Measurements from ENCODE around the gene NIT2. TPM values are rescaled to one million over a fixed set of nuclear protein-coding genes. Genes with fewer than 3 reads are reported as not detected.
"Not testable (repeated sequence)": the region's sequence is repeated elsewhere in the genome, so short reads cannot be mapped to it uniquely, and the experiment has no call there.

NIT2 gene
- total RNA-seq, 2 donors from 2014 or later: 45.3 to 60.1 TPM

DNA sequence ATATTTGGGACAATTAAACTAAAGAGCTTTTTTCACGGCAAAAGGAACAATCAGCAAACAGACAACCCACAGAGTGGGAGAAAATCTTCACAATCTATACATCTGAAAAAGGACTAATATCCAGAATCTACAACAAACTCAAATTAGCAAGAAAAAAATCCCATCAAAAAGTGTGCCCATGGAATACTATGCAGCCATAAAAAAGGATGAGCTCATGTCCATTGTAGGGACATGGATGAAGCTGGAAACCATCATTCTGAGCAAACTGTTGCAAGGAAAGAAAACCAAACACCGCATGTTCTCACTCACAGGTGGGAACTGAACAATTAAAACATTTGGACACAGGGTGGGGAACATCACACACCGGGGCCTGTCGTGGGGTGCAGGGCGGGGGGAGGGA is 7.2 kb upstream of the NIT2 start:
- ATAC-seq (replicated peaks); H3K9me3 Mint-ChIP-seq; H3K27me3 Mint-ChIP-seq; H3K27ac Mint-ChIP-seq; H3K4me1 Mint-ChIP-seq; H3K4me3 Mint-ChIP-seq: not testable (repeated sequence)
- H3K36me3 Mint-ChIP-seq (ENCODE audit: low read depth): peaks cover 13% of the 10 kb centered on the region

DNA sequence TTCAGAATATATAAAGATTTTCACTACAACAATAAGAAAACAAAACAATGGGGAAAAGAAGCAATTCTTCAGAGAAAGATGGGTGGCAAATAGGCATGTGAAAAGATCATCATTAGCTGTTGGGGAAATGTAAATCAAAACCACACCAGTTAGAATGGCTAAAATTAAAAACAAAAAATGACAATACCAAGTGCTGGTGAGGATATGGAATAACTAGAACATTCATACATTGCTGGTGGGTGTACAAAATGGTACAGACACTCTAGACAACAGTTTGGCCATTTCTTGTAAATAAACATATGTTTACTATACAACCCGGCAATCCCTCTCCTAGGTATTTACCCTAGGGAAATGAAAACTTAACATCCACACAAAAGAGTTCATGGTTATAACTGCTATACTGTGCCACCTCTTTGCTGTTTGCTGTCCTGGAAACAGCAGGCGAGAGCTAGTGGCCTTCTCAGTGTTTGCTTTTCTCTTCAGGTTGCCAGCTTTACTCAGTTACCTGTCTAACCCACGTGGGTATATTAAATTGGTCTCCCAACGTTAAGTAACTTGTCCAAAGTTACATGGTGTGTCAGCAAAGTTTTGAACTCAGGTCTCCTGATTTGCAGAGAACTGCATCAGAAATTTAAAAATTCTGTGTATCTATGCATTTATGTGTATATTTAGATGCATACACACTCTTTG is 4.6 kb upstream of the NIT2 start:
- Mint-ChIP-seq H3K27ac (no peak overlapping the region), H3K27me3 (no peaks in the 10 kb centered on the region), H3K4me3 (no peak overlapping the region), H3K36me3 (ENCODE audit: low read depth) (peaks cover 6% of the 10 kb centered on the region), H3K9me3 (no peaks in the 10 kb centered on the region), H3K4me1 (no peaks in the 10 kb centered on the region)
- no peak for ATAC-seq (replicated peaks)

DNA sequence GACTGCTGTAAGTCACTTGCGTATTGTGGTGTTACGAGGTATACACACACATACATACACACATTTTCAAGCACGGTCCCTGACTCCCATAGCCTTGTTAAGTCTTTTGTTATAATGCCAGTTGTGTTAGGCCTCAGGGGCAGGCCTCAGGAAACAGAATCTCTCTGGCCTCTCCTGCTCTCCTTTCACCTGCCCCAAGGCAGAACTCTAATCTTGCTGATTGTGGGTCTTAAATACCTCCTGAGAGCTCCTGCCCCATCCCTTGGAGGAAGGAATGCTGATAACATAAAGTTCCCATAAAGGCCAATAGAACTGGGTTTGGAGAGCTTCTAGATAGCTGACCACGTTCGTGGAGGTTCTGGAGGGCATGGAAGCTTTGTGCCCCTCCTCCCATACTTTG is 3.9 kb upstream of the NIT2 start:
- H3K27ac Mint-ChIP-seq: no peak overlapping the region
- peaks cover 4% of the 10 kb centered on the region for H3K4me1 Mint-ChIP-seq
- no peak for ATAC-seq (replicated peaks)
- H3K9me3 Mint-ChIP-seq: no peaks in the 10 kb centered on the region
- no peak overlapping the region for H3K4me3 Mint-ChIP-seq
- peaks cover 6% of the 10 kb centered on the region for H3K36me3 Mint-ChIP-seq (ENCODE audit: low read depth)
- no peaks in the 10 kb centered on the region for H3K27me3 Mint-ChIP-seq

DNA sequence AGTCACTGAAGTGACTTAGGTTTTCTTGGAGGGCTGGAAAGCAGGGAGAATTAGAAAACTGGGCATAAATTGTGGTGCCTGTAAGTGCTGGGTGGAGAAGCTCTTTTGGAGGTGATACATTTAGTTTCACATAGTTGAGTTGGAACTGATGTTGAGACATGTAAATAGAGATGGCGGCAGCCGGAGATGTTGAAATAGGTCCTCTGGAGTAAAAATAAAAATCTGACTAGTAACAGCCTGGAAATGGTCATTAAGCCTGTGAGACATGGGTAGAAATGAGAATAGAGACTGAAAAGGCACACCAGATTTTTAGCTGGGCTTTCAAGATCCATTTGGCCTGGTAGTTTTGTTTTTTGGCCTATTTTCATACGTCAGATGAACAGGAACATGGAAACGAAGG is 2.9 kb upstream of the NIT2 start:
- Mint-ChIP-seq H3K36me3 (ENCODE audit: low read depth) (peaks cover 6% of the 10 kb centered on the region), H3K4me1 (peaks cover 7% of the 10 kb centered on the region), H3K27ac (no peak overlapping the region), H3K4me3 (no peak overlapping the region), H3K27me3 (no peaks in the 10 kb centered on the region), H3K9me3 (no peaks in the 10 kb centered on the region)
- no peak for ATAC-seq (replicated peaks)

DNA sequence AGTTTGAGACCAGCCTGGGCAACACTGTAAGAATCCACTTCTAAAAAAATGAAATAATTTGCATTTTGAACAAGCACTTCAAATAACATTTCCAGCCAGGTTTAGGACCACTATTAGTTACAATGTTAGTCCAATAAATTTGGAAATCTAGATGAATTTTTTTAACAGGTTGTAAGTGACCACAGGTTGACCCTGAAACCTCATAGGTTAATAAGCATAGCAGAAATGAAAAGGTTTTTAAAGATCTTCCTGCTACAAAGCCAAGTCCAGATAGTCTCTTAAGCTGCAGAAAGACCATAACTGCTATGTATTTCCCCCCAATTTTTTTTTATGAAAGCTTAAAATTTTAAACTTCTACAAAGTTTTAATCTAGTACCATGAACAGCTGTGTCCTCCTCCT is 1.5 kb upstream of the NIT2 start:
- Mint-ChIP-seq H3K27me3 (no peaks in the 10 kb centered on the region), H3K9me3 (no peaks in the 10 kb centered on the region), H3K4me3 (peak overlapping the region; percentile 92), H3K36me3 (ENCODE audit: low read depth) (no peaks in the 10 kb centered on the region), H3K27ac (no peak overlapping the region), H3K4me1 (peaks cover 7% of the 10 kb centered on the region)
- ATAC-seq (replicated peaks): no peak

DNA sequence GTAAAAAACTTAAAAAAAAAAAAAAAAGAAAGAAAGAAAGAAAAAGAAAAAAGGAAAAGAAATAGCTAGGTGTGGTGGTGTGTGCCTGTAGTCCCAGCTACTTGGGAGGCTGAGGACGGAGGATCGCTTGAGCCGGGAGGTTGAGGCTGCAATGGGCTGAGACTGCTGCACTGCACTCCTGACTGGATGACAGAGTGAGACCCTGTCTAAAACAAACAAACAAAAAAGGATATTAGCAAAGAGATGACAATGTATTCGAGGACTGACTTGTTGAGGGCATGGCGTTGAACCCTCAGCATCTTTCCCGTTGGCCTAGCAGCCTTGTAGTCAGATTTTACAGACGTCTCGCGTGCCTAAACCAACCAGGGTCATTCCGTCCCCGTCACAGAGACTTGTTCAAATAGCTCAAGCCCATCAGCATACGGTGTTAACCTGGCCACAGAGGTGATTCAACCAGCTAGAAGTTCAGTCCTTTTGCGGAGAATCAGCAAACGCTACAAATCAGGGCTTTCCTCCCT is 528 bp upstream of the NIT2 start:
- Mint-ChIP-seq H3K4me1 (peaks cover 9% of the 10 kb centered on the region), H3K36me3 (ENCODE audit: low read depth) (peaks cover 2% of the 10 kb centered on the region), H3K4me3 (peak overlapping the region; percentile 92), H3K9me3 (no peaks in the 10 kb centered on the region), H3K27ac (peak overlapping the region; percentile 46), H3K27me3 (no peaks in the 10 kb centered on the region)
- peak; percentile 30 for ATAC-seq (replicated peaks)

DNA sequence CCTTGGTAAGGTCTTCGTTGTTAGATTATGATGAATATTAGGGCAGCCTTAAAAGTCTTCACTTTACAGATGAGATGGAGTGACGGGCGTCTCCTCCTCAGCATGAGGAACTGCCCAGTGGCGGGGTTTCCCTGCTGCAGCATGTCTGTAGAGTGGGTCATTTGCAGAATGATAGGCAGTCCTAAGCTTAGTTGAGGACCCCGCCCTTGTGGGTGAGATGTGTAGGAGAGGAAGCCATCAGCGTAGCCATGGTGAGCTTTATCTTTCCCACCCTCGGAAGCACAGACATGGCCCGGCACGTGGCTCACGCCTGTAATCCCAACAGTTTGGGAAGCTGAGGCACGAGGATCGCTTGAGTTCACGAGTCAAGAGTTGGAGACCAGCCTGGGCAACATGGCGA is 877 bp downstream of the NIT2 start:
- H3K27me3 Mint-ChIP-seq: no peaks in the 10 kb centered on the region
- peaks cover 11% of the 10 kb centered on the region for H3K4me1 Mint-ChIP-seq
- no peak for ATAC-seq (replicated peaks)
- H3K9me3 Mint-ChIP-seq: no peaks in the 10 kb centered on the region
- H3K4me3 Mint-ChIP-seq: peak overlapping the region; percentile 92
- peak overlapping the region; percentile 90 for H3K27ac Mint-ChIP-seq
- peaks cover 16% of the 10 kb centered on the region for H3K36me3 Mint-ChIP-seq (ENCODE audit: low read depth)

DNA sequence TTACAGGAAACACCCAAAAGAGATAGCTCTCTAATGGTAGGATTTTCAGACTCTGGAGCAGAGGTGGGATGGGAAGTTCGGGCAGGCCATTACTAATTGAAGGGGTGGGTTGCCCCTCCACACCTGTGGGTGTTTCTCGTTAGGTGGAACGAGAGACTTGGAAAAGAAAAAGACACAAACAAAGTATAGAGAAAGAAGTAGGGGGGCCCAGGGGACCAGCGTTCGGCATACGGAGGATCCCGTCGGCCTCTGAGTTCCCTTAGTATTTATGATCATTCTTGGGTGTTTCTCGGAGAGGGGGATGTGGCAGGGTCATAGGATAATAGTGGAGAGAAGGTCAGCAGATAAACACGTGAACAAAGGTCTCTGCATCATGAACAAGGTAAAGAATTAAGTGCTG is 1.7 kb downstream of the NIT2 start:
- Mint-ChIP-seq H3K27ac (peak overlapping the region; percentile 90), H3K36me3 (ENCODE audit: low read depth) (peaks cover 24% of the 10 kb centered on the region), H3K4me3 (peak overlapping the region; percentile 92), H3K4me1 (peaks cover 11% of the 10 kb centered on the region)
- not testable (repeated sequence) for ATAC-seq (replicated peaks); H3K27me3 Mint-ChIP-seq; H3K9me3 Mint-ChIP-seq

DNA sequence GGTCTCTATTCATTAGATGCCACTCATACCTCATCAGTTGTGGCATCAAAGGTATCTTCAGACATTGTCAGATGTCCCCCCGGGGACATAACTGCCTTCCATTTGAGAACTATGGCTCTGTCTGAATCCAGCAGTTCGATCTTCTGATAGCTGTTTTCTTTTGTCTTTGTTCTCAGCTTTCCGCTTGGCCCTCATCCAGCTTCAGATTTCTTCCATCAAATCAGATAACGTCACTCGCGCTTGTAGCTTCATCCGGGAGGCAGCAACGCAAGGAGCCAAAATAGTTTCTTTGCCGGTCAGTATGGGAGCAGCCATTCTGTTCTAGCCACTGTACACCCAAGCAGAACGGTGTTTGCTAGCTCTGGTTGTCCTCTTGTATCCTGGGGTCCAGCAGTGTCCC is 4.4 kb downstream of the NIT2 start:
- Mint-ChIP-seq H3K27me3 (no peaks in the 10 kb centered on the region), H3K9me3 (no peaks in the 10 kb centered on the region), H3K4me3 (no peak overlapping the region), H3K4me1 (peaks cover 15% of the 10 kb centered on the region), H3K27ac (no peak overlapping the region), H3K36me3 (ENCODE audit: low read depth) (peaks cover 51% of the 10 kb centered on the region)
- no peak for ATAC-seq (replicated peaks)

DNA sequence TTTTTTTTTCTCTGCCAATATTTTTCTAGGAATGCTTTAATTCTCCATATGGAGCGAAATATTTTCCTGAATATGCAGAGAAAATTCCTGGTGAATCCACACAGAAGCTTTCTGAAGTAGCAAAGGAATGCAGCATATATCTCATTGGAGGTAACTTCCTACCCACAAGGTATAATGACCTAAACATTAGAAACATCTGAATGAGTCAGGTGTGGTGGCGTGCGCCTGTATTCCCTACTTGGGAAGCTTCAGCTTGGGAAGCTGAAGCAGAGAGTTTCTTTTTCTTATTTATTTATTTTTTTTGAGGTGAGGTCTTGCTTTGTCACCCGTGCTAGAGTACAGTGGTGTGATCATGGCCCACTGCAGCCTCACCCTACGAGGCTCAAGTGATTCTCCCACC is 5.2 kb downstream of the NIT2 start:
- no peak for ATAC-seq (replicated peaks)
- Mint-ChIP-seq H3K9me3 (no peaks in the 10 kb centered on the region), H3K4me3 (no peak overlapping the region), H3K4me1 (peaks cover 20% of the 10 kb centered on the region), H3K27ac (no peak overlapping the region), H3K36me3 (ENCODE audit: low read depth) (peaks cover 60% of the 10 kb centered on the region), H3K27me3 (no peaks in the 10 kb centered on the region)

DNA sequence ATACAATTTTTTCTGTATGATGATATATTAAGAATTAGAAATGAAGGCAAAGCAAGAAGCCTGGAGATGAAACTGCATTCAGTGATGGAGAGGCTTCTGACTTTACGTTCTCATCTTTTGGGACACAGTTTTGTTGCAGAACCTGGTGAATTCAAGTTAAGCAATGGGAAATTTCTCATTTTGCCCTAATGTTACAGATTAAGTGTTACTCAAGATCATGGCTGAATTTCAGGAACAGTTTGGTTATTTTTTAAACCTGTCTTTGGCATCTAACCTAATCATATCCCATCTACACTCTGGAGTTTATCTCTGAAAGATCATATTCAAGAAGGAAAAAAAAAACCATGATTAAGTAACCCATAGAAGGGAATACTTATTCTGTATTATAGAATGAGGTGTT is 6.0 kb downstream of the NIT2 start:
- Mint-ChIP-seq H3K9me3 (no peaks in the 10 kb centered on the region), H3K36me3 (ENCODE audit: low read depth) (peaks cover 67% of the 10 kb centered on the region), H3K27me3 (no peaks in the 10 kb centered on the region), H3K27ac (peak overlapping the region; percentile 22), H3K4me1 (peaks cover 17% of the 10 kb centered on the region), H3K4me3 (no peak overlapping the region)
- ATAC-seq (replicated peaks): no peak

DNA sequence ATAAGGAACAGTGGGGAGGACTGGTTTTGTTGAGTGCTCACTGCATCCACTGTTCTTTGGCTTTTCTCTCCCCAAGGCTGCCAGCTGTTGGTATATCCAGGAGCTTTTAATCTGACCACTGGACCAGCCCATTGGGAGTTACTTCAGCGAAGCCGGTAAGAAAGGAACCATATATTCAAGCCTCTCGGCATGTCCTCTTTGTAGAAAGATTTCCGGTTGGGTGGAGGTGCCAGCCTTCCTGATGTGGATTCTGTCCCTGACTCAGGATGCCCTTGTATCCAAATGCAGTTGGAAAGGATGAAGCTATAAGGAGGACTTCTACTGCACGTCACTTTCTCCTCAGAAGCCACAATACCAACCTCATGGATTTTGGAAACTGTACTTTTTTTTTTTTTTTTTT is 14.2 kb downstream of the NIT2 start:
- H3K27ac Mint-ChIP-seq: no peak overlapping the region
- H3K9me3 Mint-ChIP-seq: no peaks in the 10 kb centered on the region

DNA sequence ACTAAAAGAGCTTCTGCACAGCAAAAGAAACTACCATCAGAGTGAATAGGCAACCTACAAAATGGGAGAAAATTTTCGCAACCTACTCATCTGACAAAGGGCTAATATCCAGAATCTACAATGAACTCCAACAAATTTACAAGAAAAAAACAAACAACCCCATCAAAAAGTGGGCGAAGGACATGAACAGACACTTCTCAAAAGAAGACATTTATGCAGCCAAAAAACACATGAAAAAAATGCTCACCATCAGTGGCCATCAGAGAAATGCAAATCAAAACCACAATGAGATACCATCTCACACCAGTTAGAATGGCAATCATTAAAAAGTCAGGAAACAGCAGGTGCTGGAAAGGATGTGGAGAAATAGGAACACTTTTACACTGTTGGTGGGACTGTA is 17.2 kb downstream of the NIT2 start:
- H3K4me3 Mint-ChIP-seq; ATAC-seq (replicated peaks): not testable (repeated sequence)
- H3K36me3 Mint-ChIP-seq (ENCODE audit: low read depth): peaks cover 94% of the 10 kb centered on the region

More for the DNA sequence above, 14.2 kb downstream of the NIT2 start:
- peaks cover 7% of the 10 kb centered on the region for H3K4me1 Mint-ChIP-seq
- H3K27me3 Mint-ChIP-seq: no peaks in the 10 kb centered on the region
- no peak for ATAC-seq (replicated peaks)
- H3K36me3 Mint-ChIP-seq (ENCODE audit: low read depth): peaks cover 95% of the 10 kb centered on the region
- H3K4me3 Mint-ChIP-seq: no peak overlapping the region

DNA sequence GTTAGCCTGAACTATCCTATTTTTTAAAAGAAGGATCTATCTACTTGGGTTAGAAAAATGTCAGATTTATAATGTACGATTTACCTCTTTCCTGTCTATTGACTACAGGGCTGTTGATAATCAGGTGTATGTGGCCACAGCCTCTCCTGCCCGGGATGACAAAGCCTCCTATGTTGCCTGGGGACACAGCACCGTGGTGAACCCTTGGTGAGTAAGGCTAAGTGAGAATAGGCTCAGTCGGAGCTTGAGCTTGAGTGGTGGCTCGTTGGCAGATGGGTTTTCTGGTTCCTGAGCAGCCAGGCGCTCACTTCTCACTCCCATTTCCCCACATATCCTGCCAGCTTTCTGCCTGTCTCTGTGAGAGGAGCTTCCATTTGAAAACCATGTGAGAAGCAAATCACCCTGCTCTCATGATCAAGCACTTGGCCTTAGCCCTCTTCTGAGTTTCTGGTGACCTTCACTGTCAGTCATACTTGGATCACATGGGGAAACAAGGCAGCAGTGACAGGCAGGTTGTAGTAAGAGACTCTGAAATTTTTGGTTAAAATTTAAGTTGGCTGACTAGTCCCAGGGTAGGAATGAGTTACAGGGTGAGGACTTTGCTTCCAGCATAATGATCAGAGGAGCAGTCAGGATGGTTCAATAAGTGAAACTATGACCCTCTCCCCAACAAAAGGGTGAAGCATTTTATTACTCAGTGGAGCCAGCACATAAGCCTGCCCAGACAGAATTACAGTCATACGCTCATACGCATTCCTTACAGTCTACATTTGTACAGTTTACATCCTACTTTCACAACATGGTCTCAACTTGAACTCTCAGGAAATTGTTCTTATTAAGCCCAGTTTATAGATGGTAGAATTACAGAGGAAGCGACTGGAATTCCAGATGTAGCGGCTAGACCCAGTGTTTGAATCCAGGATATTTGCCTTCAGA is 18.0 kb downstream of the NIT2 start:
- Mint-ChIP-seq H3K4me3 (no peak overlapping the region), H3K9me3 (no peaks in the 10 kb centered on the region), H3K27ac (no peak overlapping the region), H3K27me3 (no peaks in the 10 kb centered on the region), H3K36me3 (ENCODE audit: low read depth) (peaks cover 92% of the 10 kb centered on the region), H3K4me1 (no peaks in the 10 kb centered on the region)
- ATAC-seq (replicated peaks): no peak

More for the DNA sequence above, 17.2 kb downstream of the NIT2 start:
- H3K4me1 Mint-ChIP-seq, H3K9me3 Mint-ChIP-seq, H3K27ac Mint-ChIP-seq, H3K27me3 Mint-ChIP-seq: not testable (repeated sequence)

DNA sequence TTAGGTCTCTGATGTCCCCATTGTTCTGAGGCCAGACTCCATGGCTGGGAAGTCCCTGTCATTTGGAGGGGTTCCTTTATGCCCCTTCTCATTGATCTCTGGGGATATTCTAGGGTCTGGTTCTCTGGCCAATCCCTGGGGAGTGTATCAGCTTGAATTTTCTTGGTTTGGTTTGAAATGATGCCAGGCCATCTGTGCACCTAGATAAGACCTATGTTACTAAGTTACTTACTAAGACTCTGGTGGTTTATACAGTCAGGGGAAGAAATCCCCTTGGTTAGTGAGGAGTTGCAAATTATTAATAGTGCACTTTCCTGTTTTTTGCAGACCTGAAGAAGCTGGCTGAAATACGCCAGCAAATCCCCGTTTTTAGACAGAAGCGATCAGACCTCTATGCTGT is 20.3 kb downstream of the NIT2 start:
- no peaks in the 10 kb centered on the region for H3K9me3 Mint-ChIP-seq
- H3K4me3 Mint-ChIP-seq: no peak overlapping the region

More for the DNA sequence above, 20.3 kb downstream of the NIT2 start:
- no peak for ATAC-seq (replicated peaks)
- H3K27ac Mint-ChIP-seq: peak overlapping the region; percentile 3
- H3K4me1 Mint-ChIP-seq: no peaks in the 10 kb centered on the region
- H3K27me3 Mint-ChIP-seq: no peaks in the 10 kb centered on the region
- peaks cover 90% of the 10 kb centered on the region for H3K36me3 Mint-ChIP-seq (ENCODE audit: low read depth)
